OCI-LY3 (cell line): ENCODE data around the gene EEF1G.

ENCODE experiments used
- H2AFZ ChIP-seq: fragments of 200-600, 300-600 bp; shearing (Covaris generic); 2 replicates; pipeline ENCODE4 v1.6.0; 2014; ENCODE audit warnings: antibody characterized with exemption, low read depth, low read length
- H3K27ac ChIP-seq: fragments of 200-600, 300-600 bp; sonication (generic); 2 replicates; pipeline ENCODE4 v1.5.1; 2014; ENCODE audit warnings: mild to moderate bottlenecking, low read length, moderate library complexity, mixed read lengths
- H3K27me3 ChIP-seq: fragments of 200-600, 300-600 bp; sonication (generic); 2 replicates; pipeline ENCODE4 v1.6.1; 2014; ENCODE audit warnings: low read depth, low read length, mixed read lengths
- H3K36me3 ChIP-seq: fragments of 200-600, 300-600 bp; sonication (generic); replicated peaks from 2 replicates; pipeline ENCODE3; 2014; ENCODE audit warnings: low read depth, low read length, mixed read lengths
- H3K4me1 ChIP-seq: fragments of 300-600, 200-600 bp; sonication (generic); 2 replicates; pipeline ENCODE4 v1.6.1; 2014; ENCODE audit warnings: low read length, mixed read lengths
- H3K4me2 ChIP-seq: fragments of 200-600, 300-600 bp; sonication (generic); 2 replicates; pipeline ENCODE4 v1.6.1; 2014; ENCODE audit warnings: low read length, mixed read lengths
- H3K4me3 ChIP-seq: fragments of 300-600, 200-600 bp; sonication (generic); 2 replicates; pipeline ENCODE4 v1.5.1; 2014; ENCODE audit warnings: antibody characterized with exemption, mild to moderate bottlenecking, low read length, moderate library complexity
- H3K79me2 ChIP-seq: fragments of 300-600, 200-600 bp; shearing (Covaris generic); 2 replicates; pipeline ENCODE4 v1.6.1; 2014; ENCODE audit warnings: mild to moderate bottlenecking, low read length, mixed read lengths
- H3K9ac ChIP-seq: fragments of 300-600, 200-600 bp; shearing (Covaris generic); 2 replicates; pipeline ENCODE4 v1.6.0; 2014; ENCODE audit warnings: mild to moderate bottlenecking, low read length, moderate library complexity
- H3K9me3 ChIP-seq: fragments of 200-600, 300-600 bp; shearing (Covaris generic); 2 replicates; pipeline ENCODE4 v1.6.1; 2014; ENCODE audit warnings: low read length, mixed read lengths; ENCODE audit not compliant: insufficient read depth
- H4K20me1 ChIP-seq: fragments of 200-600, 300-600 bp; sonication (generic); 2 replicates; pipeline ENCODE4 v1.6.1; 2016; ENCODE audit warnings: low read length, mixed read lengths; ENCODE audit not compliant: insufficient read depth
- CTCF ChIP-seq: fragments of 200-600, 300-600 bp; sonication (generic); IDR thresholded peaks from 2 replicates; pipeline ENCODE4 v1.5.1; 2014; ENCODE audit warnings: antibody characterized with exemption, low read length, low read depth
- EZH2phosphoT487 ChIP-seq: fragments of 200-600 bp; shearing (Covaris generic); IDR thresholded peaks from 2 replicates; pipeline ENCODE4 v1.6.1; 2018; ENCODE audit warnings: antibody characterized with exemption, mixed run types, low read depth

EEF1G gene

DNA sequence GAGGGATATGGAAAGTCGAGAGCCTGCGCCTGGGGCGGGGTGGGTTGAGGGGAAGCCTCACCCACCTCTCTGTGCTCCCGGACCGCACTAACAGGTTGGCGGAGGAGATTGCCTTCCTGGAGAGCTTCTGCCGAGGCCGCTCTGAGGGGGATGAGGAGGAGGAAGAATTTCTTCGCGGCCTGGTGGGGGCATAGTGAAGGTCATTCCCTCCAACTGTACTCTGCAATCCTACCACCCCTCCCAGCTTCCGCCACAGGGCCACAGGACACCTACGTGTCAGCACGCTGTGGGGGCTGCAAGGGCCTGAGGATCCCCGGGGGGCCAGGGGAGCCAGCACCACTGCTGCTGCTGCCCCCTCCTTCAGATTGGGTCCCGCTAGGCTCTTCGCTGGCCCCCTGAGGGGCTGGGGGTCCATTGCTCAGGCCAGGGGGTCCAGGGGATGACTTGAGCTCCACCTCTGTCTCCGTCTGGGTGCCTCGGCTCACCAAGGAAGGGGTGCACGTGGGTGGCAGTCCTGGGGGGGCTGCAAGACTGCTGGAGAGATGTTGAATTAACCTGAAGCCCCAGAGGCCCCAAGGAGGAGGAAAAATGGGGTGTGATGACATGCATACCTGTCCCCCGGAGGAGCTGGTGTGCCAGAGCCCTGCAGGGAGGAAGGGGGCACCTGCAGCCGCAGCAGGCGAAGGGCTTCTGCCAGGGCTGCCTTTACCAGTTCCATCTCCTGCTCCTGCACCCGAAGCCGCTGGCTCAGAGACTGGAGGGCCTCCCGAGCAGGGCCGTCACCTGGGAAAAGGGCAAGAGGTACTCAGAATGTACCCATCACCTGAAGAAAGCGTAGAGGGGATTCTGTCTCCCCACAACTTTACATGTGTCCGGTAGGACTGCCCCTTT is 37.4 kb upstream of the EEF1G start:
- H3K79me2 ChIP-seq = peaks cover 16% of the 10 kb centered on the region
- peak overlapping the region; percentile 91 for H3K4me3 ChIP-seq
- no peaks in the 10 kb centered on the region for H3K27me3 ChIP-seq
- peak overlapping the region; percentile 72 for H3K27ac ChIP-seq
- peak overlapping the region; percentile 96 for H3K9ac ChIP-seq
- peak overlapping the region; percentile 96 for H3K4me2 ChIP-seq
- H4K20me1 ChIP-seq = no peaks in the 10 kb centered on the region
- H3K36me3 ChIP-seq = peaks cover 15% of the 10 kb centered on the region
- H3K9me3 ChIP-seq = no peaks in the 10 kb centered on the region
- TF ChIP-seq CTCF (no peak), EZH2phosphoT487 (no peak)
- 0 out of 2 replicates have a peak overlapping the region, but pooled peaks have one; percentile 31 for H2AFZ ChIP-seq
- H3K4me1 ChIP-seq = peaks cover 9% of the 10 kb centered on the region

GRCh38 chr11:62610403-62610802 is 36.7 kb upstream of the EEF1G start:
- TF ChIP-seq CTCF (no peak), EZH2phosphoT487 (no peak)
- no peaks in the 10 kb centered on the region for H3K9me3 ChIP-seq
- no peaks in the 10 kb centered on the region for H3K27me3 ChIP-seq
- peaks cover 16% of the 10 kb centered on the region for H3K79me2 ChIP-seq
- H3K4me3 ChIP-seq = no peak overlapping the region
- no peak overlapping the region for H3K9ac ChIP-seq
- H3K36me3 ChIP-seq = peaks cover 15% of the 10 kb centered on the region
- no peak overlapping the region for H2AFZ ChIP-seq
- no peaks in the 10 kb centered on the region for H4K20me1 ChIP-seq
- H3K4me1 ChIP-seq = peaks cover 9% of the 10 kb centered on the region
- H3K4me2 ChIP-seq = no peak overlapping the region
- no peak overlapping the region for H3K27ac ChIP-seq

- Histone ChIP-seq H3K9me3 (no peaks in the 10 kb centered on the region), H3K36me3 (peaks cover 16% of the 10 kb centered on the region), H3K79me2 (peaks cover 16% of the 10 kb centered on the region), H3K4me1 (peaks cover 9% of the 10 kb centered on the region), H3K9ac (no peak overlapping the region), H3K4me2 (no peak overlapping the region), H3K27ac (no peak overlapping the region), H2AFZ (no peak overlapping the region), H4K20me1 (no peaks in the 10 kb centered on the region), H3K27me3 (no peaks in the 10 kb centered on the region), H3K4me3 (no peak overlapping the region)
- TF ChIP-seq CTCF (no peak), EZH2phosphoT487 (no peak)
Observed at GRCh38 chr11:62608776-62609175, 35.1 kb upstream of the EEF1G start.

- H3K4me2 ChIP-seq = no peak overlapping the region
- H3K27ac ChIP-seq = no peak overlapping the region
- no peak overlapping the region for H3K9ac ChIP-seq
- H3K79me2 ChIP-seq = peaks cover 16% of the 10 kb centered on the region
- H4K20me1 ChIP-seq = no peaks in the 10 kb centered on the region
- H3K36me3 ChIP-seq = peaks cover 22% of the 10 kb centered on the region
- no peaks in the 10 kb centered on the region for H3K9me3 ChIP-seq
- H2AFZ ChIP-seq = no peak overlapping the region
- no peak for TF ChIP-seq EZH2phosphoT487
- no peak for TF ChIP-seq CTCF
- no peak overlapping the region for H3K4me3 ChIP-seq
- peaks cover 9% of the 10 kb centered on the region for H3K4me1 ChIP-seq
- H3K27me3 ChIP-seq = no peaks in the 10 kb centered on the region
Observed at GRCh38 chr11:62607714-62608113, 34.0 kb upstream of the EEF1G start.
